Heart left ventricle (tissue), 16 donors: ENCODE results near the gene HPS5. TPM values are rescaled to one million over a fixed set of nuclear protein-coding genes. Genes with fewer than 3 reads are reported as not detected.
"Not testable (repeated sequence)": the region's sequence is repeated elsewhere in the genome, so short reads cannot be mapped to it uniquely, and the experiment has no call there.

Experiments
- ATAC-seq, 4 donors: fragments of 200-7000 bp; cut with Tn5 transposase; one replicate each; pipeline ENCODE4 v1.9.1; 2020 to 2022; ENCODE audit warnings: moderate library complexity in 4 of 4, mild to moderate bottlenecking in 3 of 4, moderate number of reproducible peaks in 1 of 4
- DNase-seq, 5 donors: peaks; one replicate each; pipeline ENCODE4 v3.0.0-alpha.2; 2020
- H3K27ac ChIP-seq, 12 donors: fragments of 200-600 bp; sonication (generic) in 4 of 12; one replicate each; pipeline versions ENCODE4 v1.5.0 to v1.8.0; 2016 to 2022; ENCODE audit warnings: mild to moderate bottlenecking in 2 of 12
- H3K27me3 ChIP-seq, 9 donors: fragments of 200-600 bp; sonication (generic) in 2 of 9; one replicate each; pipeline versions ENCODE4 v1.5.1 to v1.8.0; 2016 to 2022; ENCODE audit warnings: mild to moderate bottlenecking in 3 of 9
- H3K36me3 ChIP-seq, 9 donors: fragments of 200-600 bp; sonication (generic) in 2 of 9; one replicate each; pipeline versions ENCODE4 v1.5.0 to v1.8.0; 2018 to 2022; ENCODE audit warnings: mild to moderate bottlenecking in 2 of 9
- H3K4me1 ChIP-seq, 12 donors: fragments of 200-600 bp; sonication (generic) in 4 of 12; one replicate each; pipeline versions ENCODE4 v1.5.0 to v1.8.0; 2016 to 2022; ENCODE audit warnings: mild to moderate bottlenecking in 3 of 12
- H3K4me3 ChIP-seq, 12 donors: fragments of 200-600 bp; sonication (generic) in 4 of 12; one replicate each; pipeline versions ENCODE4 v1.5.0 to v1.8.0; 2017 to 2022; ENCODE audit warnings: mild to moderate bottlenecking in 9 of 12, moderate library complexity in 4 of 12
- H3K9me3 ChIP-seq, 12 donors: fragments of 200-600 bp; sonication (generic) in 4 of 12; one replicate each; pipeline versions ENCODE4 v1.5.0 to v1.8.0; 2016 to 2022; ENCODE audit warnings: mild to moderate bottlenecking in 1 of 12
- POLR2A ChIP-seq, 2 donors: fragments of 450-650 bp; IDR thresholded peaks; one replicate each; pipeline ENCODE4 v1.6.1; 2017; ENCODE audit warnings: antibody characterized with exemption in 2 of 2, mild to moderate bottlenecking in 2 of 2, moderate library complexity in 2 of 2
- WGBS, 4 donors: extraction: QIAGEN DNeasy Blood & Tissue Kit in 2 of 4; methylation state at CpG; one replicate each; pipeline versions ENCODE4 v1.1.5 to v1.1.7; 2013 to 2018; 5-methylcytosine and 5-hydroxymethylcytosine counted together
- intact Hi-C, 10 donors: fragments of 100-400 bp; cut with DNase I; formaldehyde crosslinking; loops; one replicate each; pipeline versions ENCODE4 v1.11.1 to v1.14.2; 2022
- polyA plus RNA-seq, 2 donors: library from polyadenylated mRNA; stranded (reverse); fragments of 200-250 nt; gene quantifications; one replicate each; pipeline ENCODE4 v1.2.3, GENCODE V29; 2013
- total RNA-seq, 9 donors: library from RNA; depleted of rRNA in 2 of 9; stranded (reverse); fragments of >200 nt in 2 of 9; fragmentation: NEBNext Ultra II Directional in 3 of 9; extraction: Animal tissue kit (Norgen Biotek cat#: 25700) in 3 of 9; gene quantifications; one replicate each; pipeline versions ENCODE4 v1.1.0 to v1.2.4, GENCODE V29; 2016 to 2023
- TF ChIP-seq, protein P1 (sequence below), 12 donors: fragments of 200-600 bp; sonication (generic) in 4 of 12; IDR thresholded peaks; one replicate each; pipeline versions ENCODE4 v1.5.0 to v1.8.0; 2018 to 2022; ENCODE audit warnings: antibody characterized with exemption in 12 of 12, mild to moderate bottlenecking in 5 of 12
- donor health status: ischemic (EF 13 %, LVEDD 7.1; RV severe dilation, severe dysfunction).
- donor health status: healthy with polysubstance abuse.
- donor health status: DM: no; HTN: yes; CAD: no.
- donor health status: DM: no; HTN: no; CAD: no.
- donor health status: ischemic (EF 25% LVEDD 6.9; RV normal size, moderate dysfunction).
- donor health status: ischemic (EF 25% LVEDD 5.7; RV mildly dilated, moderate dysfunction).
- donor health status: healthy.
- donor health status: DM: yes; HTN: yes; CAD: no.
- donor health status: ischemic (EF 35%, LVEDD 5.7; RV mildly dilated, moderate dysfunction).
- donor health status: nonischemic (EF 11% LVEDD 7.7; RV severe dilation, severe dysfunction).
- donor health status: DM: yes; HTN: yes; CAD: no.
- donor health status: PGD.
- donor health status: ischemic (EF 29% LVEDD 5.4; RV normal size, mild dysfunction).
- donor health status: nonischemic (EF 23%, LVEDD 6.1; RV moderate dilation, normal function).

HPS5 gene
- total and polyA plus RNA-seq, 11 donors, result 6.1 to 19.3 (median 11.9) TPM

DNA sequence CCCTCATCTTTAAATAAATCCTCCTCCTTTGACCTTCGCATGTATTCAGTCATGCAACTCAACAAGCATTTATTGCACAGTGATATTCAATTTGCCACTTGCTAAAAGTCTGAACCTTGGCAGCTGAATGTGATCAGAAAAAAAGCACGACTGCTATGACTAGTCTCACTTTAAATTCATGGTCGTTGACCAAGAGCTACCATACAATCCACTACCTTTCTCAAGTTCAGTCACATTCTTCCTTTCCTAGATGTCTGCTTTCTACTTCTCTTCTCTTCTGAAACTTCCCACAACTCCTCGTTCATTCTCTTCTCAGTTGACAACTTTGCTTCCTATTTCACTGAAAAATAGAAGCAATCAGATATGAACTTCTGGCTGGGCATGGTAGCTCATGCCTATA lies 57.9 kb downstream of the HPS5 start:
- Histone ChIP-seq H3K4me3 (no peak overlapping the region), H3K27me3 (no peaks in the 10 kb centered on the region), H3K27ac (no peak overlapping the region), H3K9me3 (no peaks in the 10 kb centered on the region), H3K4me1 (peaks cover 0 to 8% (median 0%) of the 10 kb centered on the region in 12 donors), H3K36me3 (no peaks in the 10 kb centered on the region)
- intact Hi-C loops, result no loop called here
- DNase-seq, result no peak
- ATAC-seq, result no peak
- TF ChIP-seq POLR2A (IDR thresholded peaks at IDR 0.05), result no peak
- TF ChIP-seq, protein P1, sequence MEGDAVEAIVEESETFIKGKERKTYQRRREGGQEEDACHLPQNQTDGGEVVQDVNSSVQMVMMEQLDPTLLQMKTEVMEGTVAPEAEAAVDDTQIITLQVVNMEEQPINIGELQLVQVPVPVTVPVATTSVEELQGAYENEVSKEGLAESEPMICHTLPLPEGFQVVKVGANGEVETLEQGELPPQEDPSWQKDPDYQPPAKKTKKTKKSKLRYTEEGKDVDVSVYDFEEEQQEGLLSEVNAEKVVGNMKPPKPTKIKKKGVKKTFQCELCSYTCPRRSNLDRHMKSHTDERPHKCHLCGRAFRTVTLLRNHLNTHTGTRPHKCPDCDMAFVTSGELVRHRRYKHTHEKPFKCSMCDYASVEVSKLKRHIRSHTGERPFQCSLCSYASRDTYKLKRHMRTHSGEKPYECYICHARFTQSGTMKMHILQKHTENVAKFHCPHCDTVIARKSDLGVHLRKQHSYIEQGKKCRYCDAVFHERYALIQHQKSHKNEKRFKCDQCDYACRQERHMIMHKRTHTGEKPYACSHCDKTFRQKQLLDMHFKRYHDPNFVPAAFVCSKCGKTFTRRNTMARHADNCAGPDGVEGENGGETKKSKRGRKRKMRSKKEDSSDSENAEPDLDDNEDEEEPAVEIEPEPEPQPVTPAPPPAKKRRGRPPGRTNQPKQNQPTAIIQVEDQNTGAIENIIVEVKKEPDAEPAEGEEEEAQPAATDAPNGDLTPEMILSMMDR (IDR thresholded peaks at IDR 0.05), result no peak
- WGBS, 4 donors, result 74 to 81% (median 80%) methylated on average over 4 of the region's 4 CpGs

DNA sequence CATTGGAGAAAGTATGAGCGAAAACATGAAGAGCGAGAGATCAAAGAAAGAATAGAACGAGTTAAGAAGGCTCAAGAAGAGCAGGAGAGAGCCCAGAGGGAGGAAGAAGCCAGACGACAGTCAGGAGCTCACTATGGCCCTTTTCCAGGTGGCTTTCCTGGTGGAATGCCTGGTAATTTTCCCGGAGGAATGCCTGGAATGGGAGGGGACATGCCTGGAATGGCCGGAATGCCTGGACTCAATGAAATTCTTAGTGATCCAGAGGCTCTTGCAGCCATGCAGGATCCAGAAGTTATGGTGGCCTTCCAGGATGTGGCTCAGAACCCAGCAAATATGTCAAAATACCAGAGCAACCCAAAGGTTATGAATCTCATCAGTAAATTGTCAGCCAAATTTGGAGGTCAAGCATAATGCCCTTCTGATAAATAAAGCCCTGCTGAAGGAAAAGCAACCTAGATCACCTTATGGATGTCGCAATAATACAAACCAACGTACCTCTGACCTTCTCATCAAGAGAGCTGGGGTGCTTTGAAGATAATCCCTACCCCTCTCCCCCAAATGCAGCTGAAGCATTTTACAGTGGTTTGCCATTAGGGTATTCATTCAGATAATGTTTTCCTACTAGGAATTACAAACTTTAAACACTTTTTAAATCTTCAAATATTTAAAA lies 59.1 kb downstream of the HPS5 start:
- H3K4me1 ChIP-seq, intact Hi-C loops, DNase-seq, ATAC-seq, H3K36me3 ChIP-seq, H3K4me3 ChIP-seq, H3K27ac ChIP-seq, H3K27me3 ChIP-seq, H3K9me3 ChIP-seq: not testable (repeated sequence)
- WGBS, 4 donors, result 61 to 64% (median 63%) methylated on average over 8 of the region's 8 CpGs

DNA sequence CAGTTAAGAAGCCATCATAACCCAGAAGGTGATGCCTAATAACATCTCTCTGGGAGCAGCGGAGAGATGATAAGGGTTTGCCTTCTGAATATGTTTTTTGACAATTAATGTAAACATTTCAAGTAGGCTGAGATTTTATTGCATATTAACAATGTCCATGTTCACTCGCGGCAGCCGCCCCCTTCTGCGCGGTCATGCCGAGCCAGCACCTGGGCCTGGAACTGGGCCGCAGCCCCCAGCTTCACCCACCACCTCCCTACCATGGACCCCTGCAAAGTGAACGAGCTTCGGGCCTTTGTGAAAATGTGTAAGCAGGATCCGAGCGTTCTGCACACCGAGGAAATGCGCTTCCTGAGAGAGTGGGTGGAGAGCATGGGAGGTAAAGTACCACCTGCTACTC lies 60.2 kb downstream of the HPS5 start:
- TF ChIP-seq, protein P1 (IDR thresholded peaks at IDR 0.05), result no peak
- no peak for TF ChIP-seq POLR2A (IDR thresholded peaks at IDR 0.05)
- ATAC-seq, result no peak
- Histone ChIP-seq H3K27me3 (no peaks in the 10 kb centered on the region), H3K4me3 (no peak overlapping the region), H3K9me3 (no peaks in the 10 kb centered on the region), H3K36me3 (no peaks in the 10 kb centered on the region), H3K27ac (no peak overlapping the region), H3K4me1 (peaks cover 0 to 8% (median 0%) of the 10 kb centered on the region in 12 donors)
- no peak for DNase-seq
- intact Hi-C loops, result no loop called here
- 94 to 96% (median 95%) methylated on average over 14 of the region's 14 CpGs for WGBS, 4 donors

DNA sequence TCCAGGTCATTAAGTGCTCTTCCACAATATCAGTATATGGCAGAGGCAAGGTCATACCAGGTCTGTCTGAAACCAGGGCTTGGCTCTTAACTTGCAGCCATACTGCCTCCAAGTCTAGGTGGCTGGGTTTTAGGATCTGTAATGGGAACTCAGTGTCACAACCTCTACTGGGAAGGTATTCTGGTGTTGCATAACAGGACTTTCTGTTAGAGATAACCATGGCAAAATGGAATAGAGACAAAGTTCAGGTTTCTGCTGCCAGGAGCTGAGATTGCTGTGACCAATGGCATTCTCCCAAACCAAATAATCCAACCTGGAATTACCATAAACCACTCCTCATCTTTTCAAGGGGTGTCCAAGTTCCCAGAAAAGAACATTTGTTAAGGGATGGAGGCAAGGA lies 62.7 kb downstream of the HPS5 start:
- intact Hi-C loops, result no loop called here
- Histone ChIP-seq H3K9me3 (no peaks in the 10 kb centered on the region), H3K27me3 (no peaks in the 10 kb centered on the region), H3K4me3 (no peak overlapping the region), H3K36me3 (no peaks in the 10 kb centered on the region), H3K27ac (no peak overlapping the region), H3K4me1 (no peaks in the 10 kb centered on the region)
- ATAC-seq (no peak), DNase-seq (no peak)
- TF ChIP-seq POLR2A (IDR thresholded peaks at IDR 0.05), result no peak
- TF ChIP-seq, protein P1 (IDR thresholded peaks at IDR 0.05), result no peak

DNA sequence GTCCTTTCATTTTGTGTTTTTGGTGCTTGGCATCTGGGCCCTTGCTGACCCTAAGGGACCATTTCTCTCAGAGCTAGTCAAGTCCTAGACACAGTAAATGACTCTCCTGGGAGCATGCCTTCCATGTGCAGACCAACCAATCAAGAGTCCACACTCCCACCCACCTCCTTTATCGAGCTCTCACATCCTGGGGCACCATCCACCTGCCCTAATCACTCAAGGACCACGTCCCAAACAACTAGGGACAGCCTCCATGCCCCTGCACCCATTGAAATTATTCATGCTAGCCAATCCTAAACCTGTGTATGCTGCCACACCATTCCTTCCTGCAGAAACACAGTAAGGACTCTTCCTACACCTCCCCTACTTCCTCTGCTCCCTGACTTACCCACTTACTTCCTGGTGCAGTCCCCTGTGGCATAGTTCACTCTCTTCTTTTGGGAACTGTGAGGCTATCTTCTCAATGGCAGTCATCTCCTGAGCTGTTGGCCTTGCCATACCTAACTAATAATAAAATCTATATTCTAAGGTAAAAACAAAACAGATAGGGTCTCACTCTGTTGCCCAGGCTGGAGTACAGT lies 67.1 kb downstream of the HPS5 start:
- H3K4me1 ChIP-seq, result no peaks in the 10 kb centered on the region
- peaks cover 0 to 6% (median 0%) of the 10 kb centered on the region in 9 donors for H3K27me3 ChIP-seq
- DNase-seq, result no peak
- no peak for ATAC-seq
- H3K27ac ChIP-seq, result no peak overlapping the region
- H3K36me3 ChIP-seq, result no peaks in the 10 kb centered on the region
- TF ChIP-seq, protein P1 (IDR thresholded peaks at IDR 0.05), result no peak
- TF ChIP-seq POLR2A (IDR thresholded peaks at IDR 0.05), result no peak
- intact Hi-C loops, result no loop called here
- no peaks in the 10 kb centered on the region for H3K9me3 ChIP-seq
- no peak overlapping the region for H3K4me3 ChIP-seq
- 54 to 74% (median 70%) methylated on average over 2 of the region's 2 CpGs for WGBS, 4 donors
